Transverse colon (tissue), 4 donors: ENCODE results near the gene SLC7A10. TPM values are rescaled to one million over a fixed set of nuclear protein-coding genes. Genes with fewer than 3 reads are reported as not detected.

Experiments used
- DNase-seq: peaks from one replicate; pipeline ENCODE4 v3.0.0-alpha.2; 2019
- H3K27ac ChIP-seq, 4 donors: fragments of 200-600 bp; sonication (generic); 2 replicates each; pipeline ENCODE4 v1.5.1; 2016 to 2018; ENCODE audit warnings: inconsistent platforms in 4 of 4
- H3K27me3 ChIP-seq: fragments of 200-600 bp; sonication (generic); 2 replicates; pipeline ENCODE4 v1.5.1; 2017; ENCODE audit warnings: inconsistent platforms
- H3K36me3 ChIP-seq, 4 donors: fragments of 200-600 bp; sonication (generic); 2 replicates each; pipeline ENCODE4 v1.5.1; 2017 to 2019; ENCODE audit warnings: inconsistent platforms in 4 of 4
- H3K4me1 ChIP-seq, 4 donors: fragments of 200-600 bp; sonication (generic); 2 replicates each; pipeline ENCODE4 v1.5.1; 2017 to 2020; ENCODE audit warnings: inconsistent platforms in 4 of 4
- H3K4me3 ChIP-seq, 4 donors: fragments of 200-600 bp; sonication (generic); 1 replicate in 1 of 4; 2 replicates in 3 of 4; pipeline versions ENCODE4 v1.5.1 to v1.6.1; 2017 to 2019; ENCODE audit warnings: inconsistent platforms in 4 of 4
- H3K9me3 ChIP-seq, 2 donors: fragments of 200-600 bp; sonication (generic); 2 replicates each; pipeline ENCODE4 v1.5.1; 2017 to 2019; ENCODE audit warnings: inconsistent platforms in 2 of 2
- CTCF ChIP-seq, 5 experiments: fragments of 200-600 bp in 3 of 5; fragments of 450-650 bp in 2 of 5; sonication (generic) in 3 of 5; IDR thresholded peaks; 1 replicate in 2 of 5; 2 replicates in 3 of 5; pipeline ENCODE4 v1.5.1; 2016 to 2017; ENCODE audit warnings: antibody characterized with exemption in 5 of 5, inconsistent platforms in 3 of 5, mild to moderate bottlenecking in 2 of 5, moderate library complexity in 1 of 5
- EP300 ChIP-seq: sonication (generic); formaldehyde crosslinking; IDR thresholded peaks from one replicate; pipeline ENCODE4 v1.6.1; 2017; ENCODE audit warnings: antibody characterized with exemption, low read depth
- POLR2A ChIP-seq: fragments of 450-650 bp; IDR thresholded peaks from one replicate; pipeline ENCODE4 v1.6.1; 2016; ENCODE audit warnings: antibody characterized with exemption, mild to moderate bottlenecking, moderate library complexity
- POLR2AphosphoS5 ChIP-seq, 3 donors: sonication (generic); formaldehyde crosslinking; IDR thresholded peaks; one replicate each; pipeline ENCODE4 v1.6.1; 2016; ENCODE audit warnings: antibody characterized with exemption in 3 of 3
- WGBS, 2 donors: methylation state at CpG; one replicate each; pipeline ENCODE4 v1.1.5; 2018; ENCODE audit warnings: low coverage in 1 of 2; 5-methylcytosine and 5-hydroxymethylcytosine counted together
- in situ Hi-C, 4 donors: fragments of 200-750 bp; cut with MboI; loops; one replicate each; pipeline versions ENCODE4 v1.15.0 to v1.15.1; 2017; ENCODE audit warnings: low sequenced_read_pairs in 3 of 4, low pct_ligation_motif_present in 1 of 4, low pct_unique_long_range_greater_than_20kb in 1 of 4
- intact Hi-C: fragments of 100-400 bp; cut with DNase I; formaldehyde crosslinking; loops from one replicate; pipeline ENCODE4 v1.15.1; 2023; ENCODE audit warnings: low total_unique reads
- total RNA-seq, 4 donors: library from RNA; depleted of rRNA; stranded (reverse); fragments of >200 nt; gene quantifications; one replicate each; pipeline ENCODE4 v1.1.0, GENCODE V29; 2016

SLC7A10 gene
- total RNA-seq, 4 donors from 2014 or later = 0.48 TPM; not detected in 3

GRCh38 chr19:33267706-33268105 is 42.1 kb upstream of the SLC7A10 start:
- Histone ChIP-seq H3K27me3 (no peaks in the 10 kb centered on the region), H3K27ac (no peak overlapping the region), H3K4me3 (no peak overlapping the region), H3K4me1 (no peaks in the 10 kb centered on the region), H3K9me3 (no peaks in the 10 kb centered on the region), H3K36me3 (no peaks in the 10 kb centered on the region)
- DNase-seq = no peak
- intact Hi-C loops (no loop called here), in situ Hi-C loops (loop anchor here in 1 of 4 donors (25.0 kb wide), 1 partner anchor 495 kb away; no protein-coding TSS in a partner anchor)
- TF ChIP-seq CTCF (IDR thresholded peaks at IDR 0.05) (no peak), EP300 (no peak), POLR2AphosphoS5 (IDR thresholded peaks at IDR 0.05) (no peak), POLR2A (no peak)
- 83% methylated on average over 12 of the region's 14 CpGs; no CpG with 5 or more reads in 1 of the 2 donors for WGBS, 2 donors

- in situ Hi-C loops = loop anchor here in 1 of 4 donors (25.0 kb wide), 1 partner anchor 495 kb away; no protein-coding TSS in a partner anchor
These were observed 41.4 kb upstream of the SLC7A10 start for GRCh38 chr19:33266974-33267484.

GRCh38 chr19:33264881-33265445 is 39.3 kb upstream of the SLC7A10 start:
- TF ChIP-seq POLR2A (no peak), EP300 (no peak), CTCF (IDR thresholded peaks at IDR 0.05) (no peak), POLR2AphosphoS5 (IDR thresholded peaks at IDR 0.05) (no peak)
- Histone ChIP-seq H3K36me3 (no peaks in the 10 kb centered on the region), H3K9me3 (no peaks in the 10 kb centered on the region), H3K4me1 (no peaks in the 10 kb centered on the region), H3K27ac (no peak overlapping the region), H3K27me3 (no peaks in the 10 kb centered on the region), H3K4me3 (no peak overlapping the region)
- intact Hi-C loops = no loop called here
- in situ Hi-C loops = loop anchor here in 1 of 4 donors (25.0 kb wide), 1 partner anchor 497 kb away; no protein-coding TSS in a partner anchor
- DNase-seq = no peak
- 88 to 94% methylated on average over 4 to 14 of the region's 14 CpGs for WGBS, 2 donors

More at GRCh38 chr19:33266974-33267484, 41.4 kb upstream of the SLC7A10 start:
- intact Hi-C loops = no loop called here
- Histone ChIP-seq H3K27ac (no peak overlapping the region), H3K36me3 (no peaks in the 10 kb centered on the region), H3K4me3 (no peak overlapping the region), H3K27me3 (no peaks in the 10 kb centered on the region), H3K9me3 (no peaks in the 10 kb centered on the region), H3K4me1 (no peaks in the 10 kb centered on the region)
- DNase-seq = no peak
- TF ChIP-seq EP300 (no peak), POLR2AphosphoS5 (IDR thresholded peaks at IDR 0.05) (no peak), POLR2A (no peak), CTCF (IDR thresholded peaks at IDR 0.05) (no peak)
- 78 to 80% methylated on average over 1 to 20 of the region's 20 CpGs for WGBS, 2 donors

- intact Hi-C loops = no loop called here
- DNase-seq = no peak
- Histone ChIP-seq H3K4me1 (no peaks in the 10 kb centered on the region), H3K27me3 (no peaks in the 10 kb centered on the region), H3K4me3 (no peak overlapping the region), H3K9me3 (no peaks in the 10 kb centered on the region), H3K27ac (no peak overlapping the region), H3K36me3 (no peaks in the 10 kb centered on the region)
- TF ChIP-seq EP300 (no peak), POLR2AphosphoS5 (IDR thresholded peaks at IDR 0.05) (no peak), POLR2A (no peak), CTCF (IDR thresholded peaks at IDR 0.05) (no peak)
- in situ Hi-C loops = loop anchor here in 1 of 4 donors (25.0 kb wide), 1 partner anchor 499 kb away; no protein-coding TSS in a partner anchor
- 82 to 100% methylated on average over 5 to 25 of the region's 25 CpGs for WGBS, 2 donors
These were observed 37.8 kb upstream of the SLC7A10 start for GRCh38 chr19:33263325-33264023.
